ENCODE data around the gene SDK1. TPM values are rescaled to one million over a fixed set of nuclear protein-coding genes. Genes with fewer than 3 reads are reported as not detected.

Gene SDK1
- total and polyA plus RNA-seq, 2 donors (not counting 3 experiments of a cell fraction or from before 2014, with no cell fraction given): 1.6 to 3.9 TPM

DNA sequence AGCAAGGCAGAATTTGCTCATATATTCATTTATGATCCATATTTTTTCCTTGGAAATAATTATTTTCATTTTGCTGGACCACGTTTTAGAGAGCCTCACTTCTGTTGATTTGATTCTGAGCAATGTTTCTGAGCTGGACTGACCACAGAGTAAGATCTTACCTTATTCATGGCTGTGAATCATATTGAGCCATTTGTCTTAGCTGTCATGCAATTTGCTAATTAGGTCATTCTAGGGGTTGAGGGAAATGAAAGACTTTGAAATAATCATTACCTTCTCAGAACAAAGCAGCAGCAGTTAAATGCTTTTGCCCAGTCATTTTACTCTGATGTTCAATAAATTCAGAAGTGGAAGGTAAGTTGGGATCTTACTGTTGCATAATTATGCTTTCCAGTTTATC, 251.4 kb downstream of the SDK1 start:
- no peak overlapping the region for H2AFZ ChIP-seq (ENCODE audit: low read depth, low read length)
- no peaks in the 10 kb centered on the region for H3K9me1 ChIP-seq (replicated peaks; ENCODE audit: control insufficient read depth, extremely low read depth, insufficient read depth, low read length)
- H3K4me1 ChIP-seq (ENCODE audit: control insufficient read depth, extremely low read depth, insufficient read depth, low read length): no peaks in the 10 kb centered on the region
- no peaks in the 10 kb centered on the region for H3K9me3 ChIP-seq (replicated peaks; ENCODE audit: control insufficient read depth, insufficient read depth, low read length)
- H3K36me3 ChIP-seq (ENCODE audit: control insufficient read depth in 2 of 2, extremely low read depth in 1 of 2, insufficient read depth in 2 of 2, low read length in 2 of 2): no peaks in the 10 kb centered on the region
- ChIA-PET CTCF (interaction anchor here (1.2 kb wide), 1 partner anchor 25 kb away, joined by 3 read pairs; no protein-coding TSS in a partner anchor), POLR2A (no interaction called here)
- H4K20me1 ChIP-seq (replicated peaks; ENCODE audit: control insufficient read depth, extremely low read depth, insufficient read depth, low read length): no peaks in the 10 kb centered on the region
- FAIRE-seq: no peak
- intact Hi-C loops (cut with micrococcal nuclease): no loop called here
- H3K4me3 ChIP-seq (replicated peaks in 1 of 3; ENCODE audit: insufficient read depth in 1 of 3, low read depth in 1 of 3, low read length in 3 of 3): no peak overlapping the region
- no peaks in the 10 kb centered on the region for H3K79me2 ChIP-seq (ENCODE audit: control insufficient read depth, insufficient read depth, low read length)
- no peak overlapping the region for H3K4me2 ChIP-seq (ENCODE audit: insufficient read depth, low read length)
- H3K27ac ChIP-seq (ENCODE audit: insufficient read depth, low read depth, low read length): no peak overlapping the region
- TF ChIP-seq GATA2 (IDR thresholded peaks at IDR 0.05; ENCODE audit: insufficient read depth, insufficient read length, low read depth, low read length): no peak
- H3K9ac ChIP-seq (replicated peaks; ENCODE audit: extremely low read depth, insufficient read depth, low read length): no peak overlapping the region
- BruUV-seq (replicated peaks): no TSS peak
- DNase-seq (ENCODE audit: low read depth, low spot score): no peak
- no peaks in the 10 kb centered on the region for H3K27me3 ChIP-seq (ENCODE audit: control insufficient read depth in 2 of 2, insufficient read depth in 2 of 2, low read length in 2 of 2)
- dilution Hi-C loops (cut with MboI; ENCODE audit: extremely low pct_ligation_motif_present, low sequenced_read_pairs): no loop called here

DNA sequence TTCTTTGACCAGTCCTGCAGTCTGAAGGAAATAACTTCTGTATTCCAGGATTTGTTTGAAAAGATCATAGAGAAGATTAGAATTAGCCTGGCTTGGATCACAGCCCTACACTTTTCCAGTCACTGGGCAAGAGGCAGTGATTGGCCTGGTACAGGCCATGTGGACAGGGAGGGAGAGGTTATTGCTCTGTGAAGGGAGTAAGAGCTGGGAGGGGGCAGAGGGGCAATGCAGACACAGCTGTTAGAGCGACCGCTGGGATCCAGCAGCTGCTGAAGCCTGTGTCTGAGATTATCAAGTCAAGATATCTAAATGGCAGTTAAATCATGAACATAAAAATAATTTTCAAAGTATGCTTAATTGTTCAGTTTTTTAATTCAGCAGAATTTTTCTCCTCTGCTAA, 257.3 kb downstream of the SDK1 start:
- H3K9ac ChIP-seq (replicated peaks; ENCODE audit: extremely low read depth, insufficient read depth, low read length): no peak overlapping the region
- no peaks in the 10 kb centered on the region for H3K79me2 ChIP-seq (ENCODE audit: control insufficient read depth, insufficient read depth, low read length)
- no peaks in the 10 kb centered on the region for H3K9me3 ChIP-seq (replicated peaks; ENCODE audit: control insufficient read depth, insufficient read depth, low read length)
- BruUV-seq (replicated peaks): no TSS peak
- TF ChIP-seq GATA2 (IDR thresholded peaks at IDR 0.05; ENCODE audit: insufficient read depth, insufficient read length, low read depth, low read length) (no peak), JUN (IDR thresholded peaks at IDR 0.05; ENCODE audit: borderline replicate concordance, insufficient read depth, insufficient read length, low read depth) (no peak), POLR2AphosphoS5 (IDR thresholded peaks at IDR 0.05; ENCODE audit: insufficient read depth, low read depth, low read length) (no peak), MYC (IDR thresholded peaks at IDR 0.05; ENCODE audit: low read depth, low read length) (no peak), FOS (IDR thresholded peaks at IDR 0.05; ENCODE audit: borderline replicate concordance, insufficient read depth, low read length) (no peak), POLR2A (IDR thresholded peaks at IDR 0.05; ENCODE audit: low read depth, low read length) (no peak), EZH2 (IDR thresholded peaks at IDR 0.05; ENCODE audit: borderline replicate concordance, low read depth, low read length, severe bottlenecking) (no peak), MAX (IDR thresholded peaks at IDR 0.05; ENCODE audit: insufficient read depth, insufficient read length) (no peak)
- TF ChIP-seq, protein P1, sequence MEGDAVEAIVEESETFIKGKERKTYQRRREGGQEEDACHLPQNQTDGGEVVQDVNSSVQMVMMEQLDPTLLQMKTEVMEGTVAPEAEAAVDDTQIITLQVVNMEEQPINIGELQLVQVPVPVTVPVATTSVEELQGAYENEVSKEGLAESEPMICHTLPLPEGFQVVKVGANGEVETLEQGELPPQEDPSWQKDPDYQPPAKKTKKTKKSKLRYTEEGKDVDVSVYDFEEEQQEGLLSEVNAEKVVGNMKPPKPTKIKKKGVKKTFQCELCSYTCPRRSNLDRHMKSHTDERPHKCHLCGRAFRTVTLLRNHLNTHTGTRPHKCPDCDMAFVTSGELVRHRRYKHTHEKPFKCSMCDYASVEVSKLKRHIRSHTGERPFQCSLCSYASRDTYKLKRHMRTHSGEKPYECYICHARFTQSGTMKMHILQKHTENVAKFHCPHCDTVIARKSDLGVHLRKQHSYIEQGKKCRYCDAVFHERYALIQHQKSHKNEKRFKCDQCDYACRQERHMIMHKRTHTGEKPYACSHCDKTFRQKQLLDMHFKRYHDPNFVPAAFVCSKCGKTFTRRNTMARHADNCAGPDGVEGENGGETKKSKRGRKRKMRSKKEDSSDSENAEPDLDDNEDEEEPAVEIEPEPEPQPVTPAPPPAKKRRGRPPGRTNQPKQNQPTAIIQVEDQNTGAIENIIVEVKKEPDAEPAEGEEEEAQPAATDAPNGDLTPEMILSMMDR (IDR thresholded peaks at IDR 0.05; ENCODE audit: extremely low read depth in 1 of 2, insufficient read depth in 1 of 2, low read depth in 1 of 2, low read length in 2 of 2): no peak
- no peak for FAIRE-seq
- H3K4me3 ChIP-seq (replicated peaks in 1 of 3; ENCODE audit: insufficient read depth in 1 of 3, low read depth in 1 of 3, low read length in 3 of 3): no peak overlapping the region
- no peaks in the 10 kb centered on the region for H3K27me3 ChIP-seq (ENCODE audit: control insufficient read depth in 2 of 2, insufficient read depth in 2 of 2, low read length in 2 of 2)
- H3K36me3 ChIP-seq (ENCODE audit: control insufficient read depth in 2 of 2, extremely low read depth in 1 of 2, insufficient read depth in 2 of 2, low read length in 2 of 2): no peaks in the 10 kb centered on the region
- H3K4me1 ChIP-seq (ENCODE audit: control insufficient read depth, extremely low read depth, insufficient read depth, low read length): peaks cover 20% of the 10 kb centered on the region
- peak overlapping the region; percentile 62 for H3K27ac ChIP-seq (ENCODE audit: insufficient read depth, low read depth, low read length)
- H3K4me2 ChIP-seq (ENCODE audit: insufficient read depth, low read length): peak overlapping the region; percentile 85
- H3K9me1 ChIP-seq (replicated peaks; ENCODE audit: control insufficient read depth, extremely low read depth, insufficient read depth, low read length): no peaks in the 10 kb centered on the region
- dilution Hi-C loops (cut with MboI; ENCODE audit: extremely low pct_ligation_motif_present, low sequenced_read_pairs): no loop called here
- ChIA-PET POLR2A (no interaction called here), CTCF (no interaction called here)
- intact Hi-C loops (cut with micrococcal nuclease): loop anchor here (2.0 to 5.0 kb wide), 2 partner anchors 66 to 121 kb away; no protein-coding TSS in a partner anchor
- peak; percentile 56 for DNase-seq (ENCODE audit: low read depth, low spot score)
- H4K20me1 ChIP-seq (replicated peaks; ENCODE audit: control insufficient read depth, extremely low read depth, insufficient read depth, low read length): no peaks in the 10 kb centered on the region
- H2AFZ ChIP-seq (ENCODE audit: low read depth, low read length): peak overlapping the region; percentile 83

All from endothelial cell of umbilical vein (primary cell).